DOHH2 (cell line): Measurements from ENCODE around the gene IREB2.
A peak's percentile ranks its signal among the peaks of the same experiment; 100 is the strongest.
"Not testable (repeated sequence)": the region's sequence is repeated elsewhere in the genome, so short reads cannot be mapped to it uniquely, and the experiment has no call there.

Source experiments
- H3F3A ChIP-seq: fragments of 200-600 bp; sonication (generic), shearing (Covaris generic); 2 replicates; pipeline ENCODE4 v1.6.0; 2016; ENCODE audit warnings: antibody characterized with exemption, mild to moderate bottlenecking; ENCODE audit not compliant: control insufficient read depth, insufficient read depth
- H3K27ac ChIP-seq: fragments of 200-600 bp; sonication (generic); 2 replicates; pipeline ENCODE4 v1.5.1; 2014; ENCODE audit warnings: low read depth, mild to moderate bottlenecking, low read length, moderate library complexity
- H3K27me3 ChIP-seq: fragments of 200-600 bp; sonication (generic); 2 replicates; pipeline ENCODE4 v1.6.1; 2014; ENCODE audit warnings: mild to moderate bottlenecking, low read length, mixed read lengths; ENCODE audit not compliant: control insufficient read depth
- H3K36me3 ChIP-seq: fragments of 200-600 bp; sonication (generic); 2 replicates; pipeline ENCODE4 v1.6.1; 2014; ENCODE audit warnings: mild to moderate bottlenecking, low read length, moderate library complexity, mixed read lengths; ENCODE audit not compliant: control insufficient read depth
- H3K4me1 ChIP-seq: fragments of 200-600 bp; sonication (generic); 2 replicates; pipeline ENCODE4 v1.6.1; 2014; ENCODE audit warnings: mild to moderate bottlenecking, low read length, mixed read lengths; ENCODE audit not compliant: control insufficient read depth
- H3K4me2 ChIP-seq: fragments of 200-600 bp; sonication (generic); 2 replicates; pipeline ENCODE4 v1.6.0; 2014; ENCODE audit warnings: mild to moderate bottlenecking, low read length, moderate library complexity
- H3K4me3 ChIP-seq: fragments of 200-600 bp; sonication (generic); 2 replicates; pipeline ENCODE4 v1.5.1; 2014; ENCODE audit warnings: mild to moderate bottlenecking, low read length, mixed read lengths
- H3K79me2 ChIP-seq: fragments of 200-600 bp; sonication (generic); 2 replicates; pipeline ENCODE4 v1.6.1; 2014; ENCODE audit warnings: mild to moderate bottlenecking, low read length, mixed read lengths; ENCODE audit not compliant: control insufficient read depth
- H3K9me2 ChIP-seq: fragments of 200-600 bp; sonication (generic); replicated peaks from 2 replicates; pipeline ENCODE4 v1.6.1; 2014; ENCODE audit warnings: mild to moderate bottlenecking, low read length, mixed read lengths; ENCODE audit not compliant: control insufficient read depth
- H3K9me3 ChIP-seq: fragments of 200-600 bp; sonication (generic); 2 replicates; pipeline ENCODE4 v1.6.1; 2014; ENCODE audit warnings: antibody characterized with exemption, low read length, mixed read lengths; ENCODE audit not compliant: control insufficient read depth, insufficient read depth
- H4K20me1 ChIP-seq: fragments of 200-600 bp; sonication (generic); 2 replicates; pipeline ENCODE4 v1.6.0; 2014; ENCODE audit warnings: low read depth, mild to moderate bottlenecking, antibody characterized with exemption, low read length, moderate library complexity; ENCODE audit not compliant: control insufficient read depth, insufficient read depth
- CTCF ChIP-seq: fragments of 200-600 bp; sonication (generic); IDR thresholded peaks from one replicate; pipeline ENCODE4 v1.5.1; 2014; ENCODE audit warnings: antibody characterized with exemption, mild to moderate bottlenecking, low read depth, low read length; ENCODE audit not compliant: poor library complexity, severe bottlenecking
- EZH2phosphoT487 ChIP-seq: fragments of 200-600 bp; sonication (generic); IDR thresholded peaks from 2 replicates; pipeline ENCODE4 v1.6.1; 2017; ENCODE audit warnings: borderline replicate concordance, mild to moderate bottlenecking, antibody characterized with exemption, low read length, moderate library complexity, mixed read lengths

Gene IREB2

GRCh38 chr15:78509726-78510312 lies 71.8 kb downstream of the IREB2 start:
- Histone ChIP-seq H3K4me1 (peaks cover 12% of the 10 kb centered on the region), H3K27me3 (peaks cover 8% of the 10 kb centered on the region), H3F3A (no peaks in the 10 kb centered on the region), H3K9me2 (no peaks in the 10 kb centered on the region), H3K4me2 (no peak overlapping the region), H3K9me3 (no peaks in the 10 kb centered on the region), H3K4me3 (no peak overlapping the region), H3K79me2 (no peaks in the 10 kb centered on the region), H4K20me1 (no peaks in the 10 kb centered on the region), H3K27ac (no peak overlapping the region), H3K36me3 (no peaks in the 10 kb centered on the region)
- TF ChIP-seq CTCF (no peak), EZH2phosphoT487 (no peak)

- not testable (repeated sequence) for H3F3A ChIP-seq, H3K36me3 ChIP-seq, H4K20me1 ChIP-seq, H3K4me2 ChIP-seq, H3K4me1 ChIP-seq, H3K27ac ChIP-seq, H3K4me3 ChIP-seq, H3K9me3 ChIP-seq, H3K79me2 ChIP-seq, H3K9me2 ChIP-seq, H3K27me3 ChIP-seq
Measured at GRCh38 chr15:78520035-78520434, 82.0 kb downstream of the IREB2 start.

- Histone ChIP-seq H3K9me2 (no peaks in the 10 kb centered on the region), H3K27me3 (no peaks in the 10 kb centered on the region), H3K27ac (no peak overlapping the region), H3K4me2 (no peak overlapping the region), H3F3A (no peaks in the 10 kb centered on the region), H4K20me1 (no peaks in the 10 kb centered on the region), H3K36me3 (no peaks in the 10 kb centered on the region), H3K4me1 (no peaks in the 10 kb centered on the region; the same call in 1 of the 2 replicates), H3K9me3 (no peaks in the 10 kb centered on the region), H3K79me2 (no peaks in the 10 kb centered on the region), H3K4me3 (no peak overlapping the region)
- no peak for TF ChIP-seq CTCF
- no peak for TF ChIP-seq EZH2phosphoT487
Measured at GRCh38 chr15:78524230-78524629, 86.2 kb downstream of the IREB2 start.

GRCh38 chr15:78527325-78527724 lies 89.3 kb downstream of the IREB2 start:
- peak overlapping the region; percentile 21; the same call in 1 of the 2 replicates for H3K4me3 ChIP-seq
- no peaks in the 10 kb centered on the region; the same call in 1 of the 2 replicates for H3K4me1 ChIP-seq
- H3K9me2 ChIP-seq: no peaks in the 10 kb centered on the region
- no peaks in the 10 kb centered on the region for H4K20me1 ChIP-seq
- no peaks in the 10 kb centered on the region for H3K9me3 ChIP-seq
- H3K27me3 ChIP-seq: no peaks in the 10 kb centered on the region
- H3K4me2 ChIP-seq: peak overlapping the region; percentile 40
- TF ChIP-seq CTCF (no peak), EZH2phosphoT487 (no peak)
- H3K27ac ChIP-seq: no peak overlapping the region
- no peaks in the 10 kb centered on the region for H3K36me3 ChIP-seq
- no peaks in the 10 kb centered on the region for H3F3A ChIP-seq
- no peaks in the 10 kb centered on the region for H3K79me2 ChIP-seq
